BLaER1 treated with 17β-estradiol and CSF1 and Interleukin-3, amounts not matched to agents 10 nM and 100 nM (cell line): Measurements from ENCODE around the gene LARP4.
"Not testable (repeated sequence)": the region's sequence is repeated elsewhere in the genome, so short reads cannot be mapped to it uniquely, and the experiment has no call there.

Experiments
- H3K27ac ChIP-seq, 11 experiments: shearing (Covaris generic); formaldehyde crosslinking; 2 replicates each; pipeline ENCODE4 v1.8.1; 2022
- H3K27me3 ChIP-seq, 11 experiments: shearing (Covaris generic); formaldehyde crosslinking; 2 replicates each; pipeline ENCODE4 v1.8.1; 2022
- H3K36me3 ChIP-seq, 11 experiments: shearing (Covaris generic); formaldehyde crosslinking; 2 replicates each; pipeline ENCODE4 v1.8.1; 2022
- H3K4me1 ChIP-seq, 10 experiments: shearing (Covaris generic); formaldehyde crosslinking; 2 replicates each; pipeline ENCODE4 v1.8.1; 2022
- H3K4me2 ChIP-seq, 11 experiments: shearing (Covaris generic); formaldehyde crosslinking; 2 replicates each; pipeline ENCODE4 v1.8.1; 2022
- H3K4me3 ChIP-seq, 10 experiments: shearing (Covaris generic); formaldehyde crosslinking; 2 replicates each; pipeline ENCODE4 v1.8.1; 2022
- H3K9ac ChIP-seq, 11 experiments: shearing (Covaris generic); formaldehyde crosslinking; 2 replicates each; pipeline ENCODE4 v1.8.1; 2022
- H3K9me3 ChIP-seq, 11 experiments: shearing (Covaris generic); formaldehyde crosslinking; replicated peaks in 1 of 11; 2 replicates each; pipeline ENCODE4 v1.8.1; 2022
- H4K20me1 ChIP-seq, 11 experiments: shearing (Covaris generic); formaldehyde crosslinking; 2 replicates each; pipeline ENCODE4 v1.8.1; 2022
- Cebpa-rat ChIP-seq, 11 experiments: shearing (Covaris generic); IDR thresholded peaks; 2 replicates each; pipeline ENCODE4 v1.8.1; 2022

The LARP4 gene

GRCh38 chr12:50488801-50489200 lies 88.1 kb downstream of the LARP4 start:
- no peak for TF ChIP-seq Cebpa-rat (IDR thresholded peaks at IDR 0.05)
- peaks cover 38 to 43% (median 39%) of the 10 kb centered on the region in 11 experiments for H3K9me3 ChIP-seq
- peaks cover 0 to 19% (median 0%) of the 10 kb centered on the region in 11 experiments; a peak in 4 of 22 replicates for H3K36me3 ChIP-seq
- H3K9ac ChIP-seq, result no peak overlapping the region
- H3K4me3 ChIP-seq, result no peak overlapping the region
- no peaks in the 10 kb centered on the region for H3K27me3 ChIP-seq
- H4K20me1 ChIP-seq, result no peaks in the 10 kb centered on the region
- H3K27ac ChIP-seq, result no peak overlapping the region
- H3K4me2 ChIP-seq, result no peak overlapping the region
- H3K4me1 ChIP-seq, result no peaks in the 10 kb centered on the region

GRCh38 chr12:50498119-50498518 lies 97.4 kb downstream of the LARP4 start:
- H3K4me3 ChIP-seq, H3K27me3 ChIP-seq, H3K4me1 ChIP-seq, H4K20me1 ChIP-seq, H3K4me2 ChIP-seq, H3K9ac ChIP-seq, H3K27ac ChIP-seq: not testable (repeated sequence)
- Histone ChIP-seq H3K36me3 (peaks cover 0 to 16% (median 0%) of the 10 kb centered on the region in 11 experiments; a peak in 4 of 22 replicates), H3K9me3 (peaks cover 77 to 90% (median 87%) of the 10 kb centered on the region in 11 experiments)

- H3K27ac ChIP-seq, result peak within 1 kb of the TSS; percentile 89 to 99 (median 96)
These were observed 104.4 kb downstream of the LARP4 start, which contains the start of gene DIP2B for GRCh38 chr12:50504798-50505674. Gene DIP2B, plus strand, starts transcription at chr12:50504985. Its CDS starts 156 bp downstream, at chr12:50505141.

GRCh38 chr12:50505675-50506530 lies 105.2 kb downstream of the LARP4 start:
- Histone ChIP-seq H3K36me3 (peaks cover 0 to 28% (median 13%) of the 10 kb centered on the region in 11 experiments; a peak in 11 of 22 replicates), H4K20me1 (peaks cover 32 to 47% (median 42%) of the 10 kb centered on the region in 11 experiments; a peak in 19 of 22 replicates), H3K9ac (peak overlapping the region; percentile 95 to 99 (median 98)), H3K4me1 (peaks cover 26 to 50% (median 40%) of the 10 kb centered on the region in 10 experiments), H3K27ac (peak overlapping the region; percentile 89 to 99 (median 96)), H3K27me3 (no peaks in the 10 kb centered on the region), H3K4me2 (peak overlapping the region; percentile 73 to 96 (median 90)), H3K4me3 (peak overlapping the region; percentile 85 to 97 (median 91)), H3K9me3 (peaks cover under 1 to 12% (median 9%) of the 10 kb centered on the region in 11 experiments; a peak in 18 of 22 replicates)
- TF ChIP-seq Cebpa-rat (IDR thresholded peaks at IDR 0.05), result no peak

More at GRCh38 chr12:50504798-50505674, 104.4 kb downstream of the LARP4 start, which contains the start of gene DIP2B:
- Histone ChIP-seq H3K4me2 (peak within 1 kb of the TSS; percentile 73 to 96 (median 90)), H4K20me1 (peaks cover 27 to 38% (median 33%) of the 10 kb centered on the region in 11 experiments; a peak in 19 of 22 replicates), H3K4me1 (peaks cover 26 to 41% (median 36%) of the 10 kb centered on the region in 10 experiments), H3K4me3 (peak within 1 kb of the TSS; percentile 85 to 97 (median 91)), H3K9me3 (peaks cover 9 to 21% (median 18%) of the 10 kb centered on the region in 11 experiments), H3K27me3 (no peaks in the 10 kb centered on the region), H3K9ac (peak within 1 kb of the TSS; percentile 95 to 99 (median 98)), H3K36me3 (peaks cover 0 to 30% (median 14%) of the 10 kb centered on the region in 11 experiments; a peak in 11 of 22 replicates)
- no peak for TF ChIP-seq Cebpa-rat (IDR thresholded peaks at IDR 0.05)

- peaks cover 32 to 57% (median 52%) of the 10 kb centered on the region in 11 experiments; a peak in 19 of 22 replicates for H4K20me1 ChIP-seq
- peak overlapping the region in 10 of 11 experiments; percentile 89 to 99 (median 96); a peak in 18 of 22 replicates for H3K27ac ChIP-seq
- no peak for TF ChIP-seq Cebpa-rat (IDR thresholded peaks at IDR 0.05)
- H3K4me2 ChIP-seq, result peak overlapping the region; percentile 73 to 96 (median 90)
- H3K9ac ChIP-seq, result peak overlapping the region; percentile 95 to 99 (median 98)
- peaks cover 26 to 60% (median 40%) of the 10 kb centered on the region in 10 experiments for H3K4me1 ChIP-seq
- H3K27me3 ChIP-seq, result no peaks in the 10 kb centered on the region
- H3K9me3 ChIP-seq, result peaks cover 0 to 2% (median 0%) of the 10 kb centered on the region in 11 experiments; a peak in 4 of 22 replicates
- peak overlapping the region; percentile 85 to 97 (median 91); a peak in 19 of 20 replicates for H3K4me3 ChIP-seq
- peaks cover 0 to 38% (median 17%) of the 10 kb centered on the region in 11 experiments; a peak in 12 of 22 replicates for H3K36me3 ChIP-seq
These were observed 106.2 kb downstream of the LARP4 start for GRCh38 chr12:50506753-50507473.

GRCh38 chr12:50507474-50507838 lies 106.8 kb downstream of the LARP4 start:
- no peaks in the 10 kb centered on the region for H3K9me3 ChIP-seq
- no peak for TF ChIP-seq Cebpa-rat (IDR thresholded peaks at IDR 0.05)

GRCh38 chr12:50507930-50508329 lies 107.2 kb downstream of the LARP4 start:
- Histone ChIP-seq H3K9me3 (0 out of 22 replicates have a peak, but pooled peaks cover 0 to 2% (median 0%) of the 10 kb centered on the region in 11 experiments), H3K4me1 (peaks cover 26 to 70% (median 47%) of the 10 kb centered on the region in 10 experiments), H3K4me3 (peak overlapping the region in 5 of 10 experiments; percentile 85 to 97 (median 95); a peak in 9 of 20 replicates), H4K20me1 (peaks cover 38 to 67% (median 62%) of the 10 kb centered on the region in 11 experiments; a peak in 19 of 22 replicates), H3K36me3 (peaks cover 4 to 48% (median 24%) of the 10 kb centered on the region in 11 experiments; a peak in 14 of 22 replicates), H3K27me3 (no peaks in the 10 kb centered on the region), H3K4me2 (peak overlapping the region; percentile 73 to 96 (median 90); a peak in 18 of 22 replicates), H3K27ac (peak overlapping the region in 4 of 11 experiments; percentile 96 to 99 (median 98); a peak in 5 of 22 replicates), H3K9ac (peak overlapping the region in 6 of 11 experiments; percentile 95 to 99 (median 98); a peak in 9 of 22 replicates)
- TF ChIP-seq Cebpa-rat (IDR thresholded peaks at IDR 0.05), result no peak

More at GRCh38 chr12:50507474-50507838, 106.8 kb downstream of the LARP4 start:
- peaks cover 26 to 65% (median 43%) of the 10 kb centered on the region in 10 experiments for H3K4me1 ChIP-seq
- peak overlapping the region in 4 of 11 experiments; percentile 96 to 99 (median 98); a peak in 7 of 22 replicates for H3K27ac ChIP-seq
- no peaks in the 10 kb centered on the region for H3K27me3 ChIP-seq
- peaks cover 33 to 62% (median 57%) of the 10 kb centered on the region in 11 experiments; a peak in 19 of 22 replicates for H4K20me1 ChIP-seq
- peak overlapping the region; percentile 73 to 96 (median 90) for H3K4me2 ChIP-seq
- peak overlapping the region in 7 of 10 experiments; percentile 85 to 97 (median 93); a peak in 12 of 20 replicates for H3K4me3 ChIP-seq
- peak overlapping the region; percentile 95 to 99 (median 98); a peak in 18 of 22 replicates for H3K9ac ChIP-seq
- H3K36me3 ChIP-seq, result peaks cover 0 to 44% (median 19%) of the 10 kb centered on the region in 11 experiments; a peak in 13 of 22 replicates
